HK-2 (cell line): Measurements from ENCODE around the gene STAT4.

Source experiments
- DNase-seq: peaks from one replicate; pipeline ENCODE4 v3.0.0-alpha.2; 2018; ENCODE audit not compliant: unreplicated experiment

Gene STAT4

DNA sequence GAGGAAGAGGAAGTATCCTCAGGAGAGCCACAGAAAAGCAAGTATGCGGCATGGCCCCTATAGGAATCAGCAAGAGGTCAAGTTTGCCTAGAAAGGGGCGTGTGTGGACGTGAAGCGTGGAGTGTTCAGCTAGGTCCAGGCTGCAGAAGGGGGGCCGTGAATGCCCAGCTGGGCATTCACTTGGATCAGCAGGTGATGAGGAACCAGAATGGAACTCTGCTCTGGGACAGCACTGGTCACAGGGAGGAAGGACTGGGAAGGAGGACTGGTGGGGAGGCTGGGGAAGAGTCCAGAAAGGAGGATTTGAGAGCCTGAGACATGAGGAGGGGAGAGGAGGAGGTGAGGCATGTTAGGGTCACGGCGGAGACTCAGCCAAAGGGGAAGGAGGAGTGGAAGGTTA is 156.6 kb downstream of the STAT4 start:
- no peak for DNase-seq

DNA sequence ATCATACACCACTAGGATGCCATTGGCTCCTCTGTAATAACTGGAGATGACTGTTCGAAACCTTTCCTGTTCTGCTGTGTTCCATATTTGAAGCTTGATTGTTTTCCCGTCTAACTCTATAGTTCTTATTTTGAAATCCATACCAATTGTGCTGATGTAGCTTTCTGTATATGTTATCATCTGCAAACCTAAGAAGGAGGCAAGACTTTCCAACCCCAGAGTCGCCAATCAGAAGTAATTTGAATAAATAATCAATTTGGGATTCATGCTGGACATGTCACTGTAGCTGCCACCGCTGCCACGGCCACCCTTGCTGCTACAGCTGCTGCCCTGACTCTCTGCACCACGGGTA is 157.5 kb downstream of the STAT4 start:
- DNase-seq, result no peak

DNA sequence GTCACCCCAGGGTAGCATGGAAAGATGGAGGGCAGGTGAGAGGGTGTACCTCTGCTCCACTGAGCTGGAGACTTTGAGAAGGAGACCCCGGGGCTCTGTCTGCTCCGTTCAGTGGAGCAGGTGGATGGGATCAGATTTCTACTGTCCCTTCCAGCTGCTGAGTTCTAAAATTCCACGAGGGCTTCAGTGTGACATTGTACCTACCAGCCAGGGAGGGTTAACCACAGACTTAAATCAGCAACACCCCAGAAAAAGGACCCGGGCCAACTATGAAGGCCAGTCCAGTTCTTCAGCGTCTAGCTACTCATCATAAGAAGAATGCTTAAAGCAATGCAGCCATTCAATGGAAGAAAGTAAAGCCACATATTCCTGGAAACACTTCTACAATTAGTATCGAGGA is 160.7 kb downstream of the STAT4 start:
- DNase-seq, result no peak

- no peak for DNase-seq
These were observed 161.9 kb downstream of the STAT4 start for GRCh38 chr2:190988910-190989309.

DNA sequence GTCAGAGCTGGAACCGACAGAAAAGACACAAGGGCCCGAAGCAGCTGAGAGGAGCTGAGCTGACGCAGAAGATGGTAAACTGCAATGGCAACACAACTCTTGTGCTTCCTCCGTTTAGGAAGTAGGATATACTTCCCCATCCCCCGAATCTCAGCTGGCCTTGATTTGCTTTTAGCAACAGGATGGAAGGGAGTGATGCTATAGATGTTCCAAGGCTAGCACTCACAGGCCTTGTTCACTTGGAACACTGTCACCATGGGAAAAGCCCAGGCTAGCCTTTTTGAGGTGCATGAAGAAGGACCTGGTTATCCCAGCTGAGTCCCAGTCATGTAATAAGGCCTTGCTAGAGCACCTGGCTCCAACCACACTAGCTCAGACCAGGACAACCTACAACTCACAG is 162.9 kb downstream of the STAT4 start:
- no peak for DNase-seq

- DNase-seq, result no peak
These were observed 163.7 kb downstream of the STAT4 start for GRCh38 chr2:190987116-190987515.

DNA sequence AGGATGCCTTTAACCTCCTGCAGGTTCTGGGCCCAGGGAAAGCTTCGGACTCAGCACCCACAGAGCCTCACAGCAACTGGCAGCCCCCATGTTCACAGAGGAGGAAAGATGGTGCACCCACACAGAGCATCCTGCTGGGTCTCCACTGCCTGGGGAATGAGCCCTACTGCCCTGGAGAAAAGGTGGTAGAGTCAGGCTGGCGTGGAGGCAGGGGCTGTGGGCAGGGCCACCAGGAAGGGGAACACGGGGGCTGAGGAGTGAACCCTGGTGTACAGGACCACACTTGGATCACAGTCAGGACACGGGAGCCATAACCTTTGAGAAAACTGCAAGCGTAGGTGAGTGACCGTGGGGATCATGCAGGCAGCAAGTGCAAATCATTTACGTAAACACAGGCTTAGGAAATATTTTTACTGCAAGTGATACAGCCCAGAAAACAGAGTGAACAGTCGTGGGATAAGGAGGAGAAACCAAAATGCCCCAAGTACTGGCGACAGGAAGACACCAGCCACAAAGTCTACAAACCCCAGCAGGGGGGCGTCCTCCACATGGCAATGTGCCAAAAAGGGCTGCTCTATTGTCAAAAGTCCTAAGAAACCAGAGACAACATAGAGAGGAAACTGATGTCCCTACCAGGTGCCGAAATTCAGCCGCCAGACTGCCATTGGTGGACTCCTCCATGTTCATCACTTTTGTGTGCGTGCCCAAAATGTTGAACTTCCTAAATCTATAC is 164.4 kb downstream of the STAT4 start:
- no peak for DNase-seq

- DNase-seq, result no peak
These were observed 166.2 kb downstream of the STAT4 start for GRCh38 chr2:190984595-190984994.

DNA sequence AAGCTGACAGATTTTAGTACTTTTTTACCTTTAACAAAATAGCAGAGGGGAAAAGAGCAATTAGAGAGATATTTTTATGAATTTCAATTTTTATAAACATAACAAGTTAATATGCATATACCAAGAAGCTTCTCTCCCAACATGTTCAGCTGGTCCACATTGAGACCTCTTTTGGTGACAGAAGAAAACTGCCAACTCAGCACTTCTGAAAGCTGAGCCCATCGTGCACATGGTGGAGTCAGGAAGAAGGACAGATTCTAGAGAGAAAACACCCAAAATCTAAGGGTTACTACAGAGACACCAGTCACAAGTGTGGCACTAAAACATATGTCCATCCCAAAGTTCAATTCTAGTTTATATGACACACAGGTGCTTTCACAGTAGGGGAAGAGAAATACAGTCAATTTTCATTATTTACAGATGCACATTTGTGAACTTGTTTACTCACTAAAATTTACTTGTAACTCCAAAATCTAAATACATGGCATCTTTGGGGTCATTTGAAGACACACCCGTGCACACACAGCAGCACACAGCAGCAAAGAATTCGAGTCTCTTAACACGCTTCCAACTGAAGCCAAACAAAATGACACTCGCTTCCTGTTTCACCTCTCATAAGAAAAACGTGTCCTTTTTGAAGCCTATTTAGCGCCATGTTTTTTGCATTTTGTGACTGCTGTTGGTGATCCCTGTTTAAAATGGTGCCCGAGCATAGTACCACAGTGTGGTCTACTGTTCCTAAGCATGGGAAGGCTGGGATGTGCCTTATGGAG is 168.3 kb downstream of the STAT4 start:
- DNase-seq, result no peak

GRCh38 chr2:190981733-190982132 is 169.1 kb downstream of the STAT4 start:
- no peak for DNase-seq

DNA sequence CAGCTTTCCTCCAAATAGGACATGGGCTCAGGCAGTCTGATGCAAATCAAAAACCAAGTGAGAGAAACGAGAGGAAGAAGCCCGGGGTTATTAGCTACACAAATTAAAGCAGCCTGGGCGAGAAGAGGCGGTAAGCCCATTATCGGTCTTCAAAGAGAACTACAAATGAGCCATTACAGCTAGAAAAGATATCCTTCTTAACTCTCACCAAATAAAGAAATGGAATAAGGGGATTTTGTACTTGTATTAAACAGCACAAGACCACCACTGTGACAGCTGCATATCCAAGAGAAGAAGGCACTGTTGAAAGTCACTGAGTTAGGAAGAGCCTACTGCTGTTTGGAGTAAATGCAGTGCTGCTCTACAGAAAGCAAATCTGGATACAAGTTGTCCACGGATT is 169.5 kb downstream of the STAT4 start:
- DNase-seq, result no peak

DNA sequence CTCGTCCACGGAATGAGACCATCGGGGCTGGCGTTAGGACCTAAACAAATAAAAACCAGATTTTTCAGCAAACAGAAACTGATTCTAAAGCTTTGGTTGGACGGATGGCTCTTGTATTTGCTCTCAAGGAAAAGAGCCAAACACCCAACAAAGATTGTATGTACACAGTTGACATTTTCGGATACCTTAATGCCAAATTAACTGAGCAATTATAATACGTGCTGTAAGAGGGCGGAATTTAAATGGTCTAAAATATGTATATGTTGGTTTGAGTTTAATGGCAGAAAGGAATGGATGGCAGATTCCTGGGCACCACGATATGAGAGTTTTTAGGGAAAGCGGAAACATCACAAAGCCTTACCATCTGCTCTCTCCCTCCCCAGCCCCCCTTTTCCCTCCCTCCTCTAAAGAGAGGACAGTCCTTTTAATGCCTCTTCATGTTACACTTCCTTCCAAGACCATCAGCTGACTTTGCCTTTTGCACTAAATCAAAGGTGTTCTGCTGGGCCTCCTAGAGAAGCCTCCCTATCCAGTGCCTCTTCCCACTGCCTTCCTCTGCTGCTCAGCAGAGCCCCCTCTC is 170.1 kb downstream of the STAT4 start:
- DNase-seq, result no peak

DNA sequence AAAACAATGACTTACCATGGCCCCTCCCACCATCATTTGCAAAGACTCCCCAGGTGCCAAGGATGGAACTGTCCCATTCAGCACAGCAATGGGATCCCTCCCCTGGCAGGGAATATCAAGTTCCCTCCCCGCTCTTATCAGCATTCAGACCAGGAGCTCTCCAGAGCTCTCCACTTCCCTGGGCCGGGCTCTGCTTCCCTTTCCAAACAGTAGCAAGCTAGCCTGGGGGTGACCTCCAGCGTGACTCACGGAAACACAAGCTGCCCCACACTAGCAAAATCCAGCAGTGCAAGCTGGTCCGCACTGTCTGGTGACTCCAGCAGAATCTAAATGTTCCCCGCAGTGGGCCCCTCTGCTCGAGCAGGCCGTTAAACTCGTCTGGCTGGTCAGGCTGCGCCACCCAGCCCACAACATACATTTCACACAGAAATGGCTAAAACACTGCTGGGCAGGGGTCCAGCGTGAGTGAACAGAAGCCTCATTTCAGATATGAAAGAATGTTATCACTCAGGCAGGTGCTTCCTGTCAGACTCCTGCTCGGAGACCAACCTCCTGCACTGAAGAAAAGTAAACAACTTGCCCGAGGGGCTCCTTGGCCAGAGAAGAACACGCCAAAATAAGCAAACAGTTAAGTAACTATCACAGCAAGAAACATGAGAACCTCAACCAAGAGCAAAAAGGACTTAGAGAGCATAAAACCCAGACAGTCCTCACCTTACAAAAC is 170.7 kb downstream of the STAT4 start:
- no peak for DNase-seq
